CD14-positive monocyte (primary cell): ENCODE results near the gene CCDC174. TPM values are rescaled to one million over a fixed set of nuclear protein-coding genes. Genes with fewer than 3 reads are reported as not detected.

Experiments
- DNase-seq, 3 donors: peaks; one replicate each; pipeline ENCODE4 v3.0.0-alpha.2; 2011 to 2022
- H2AFZ ChIP-seq: 2 replicates; pipeline ENCODE4 v1.6.0; 2012; ENCODE audit warnings: mild to moderate bottlenecking, low read depth, low read length, inconsistent platforms; ENCODE audit not compliant: insufficient read depth, poor library complexity, severe bottlenecking
- H3K27ac ChIP-seq, 2 donors: 1 replicate in 1 of 2; 2 replicates in 1 of 2; pipeline ENCODE4 v1.5.1; 2012 to 2013; ENCODE audit warnings: low read length in 2 of 2, control low read depth in 1 of 2, inconsistent platforms in 1 of 2, low read depth in 1 of 2, mild to moderate bottlenecking in 1 of 2
- H3K27me3 ChIP-seq, 2 donors: one replicate each; pipeline versions ENCODE4 v1.6.0 to v1.6.1; 2011 to 2013; ENCODE audit warnings: low read length in 2 of 2; ENCODE audit not compliant: control insufficient read depth in 2 of 2, insufficient read depth in 2 of 2
- H3K36me3 ChIP-seq, 2 donors: replicated peaks in 1 of 2; 1 replicate in 1 of 2; 2 replicates in 1 of 2; pipeline versions ENCODE4 v1.5.1 to v1.6.1; 2012 to 2013; ENCODE audit warnings: low read length in 2 of 2, control low read depth in 1 of 2, inconsistent platforms in 1 of 2, mild to moderate bottlenecking in 1 of 2; ENCODE audit not compliant: insufficient read depth in 2 of 2, control insufficient read depth in 1 of 2
- H3K4me1 ChIP-seq, 2 donors: 1 replicate in 1 of 2; 2 replicates in 1 of 2; pipeline versions ENCODE4 v1.5.1 to v1.6.1; 2012 to 2013; ENCODE audit warnings: low read length in 2 of 2, control low read depth in 1 of 2, inconsistent platforms in 1 of 2, mild to moderate bottlenecking in 1 of 2, moderate library complexity in 1 of 2; ENCODE audit not compliant: insufficient read depth in 2 of 2, control insufficient read depth in 1 of 2
- H3K4me2 ChIP-seq: replicated peaks from 2 replicates; pipeline ENCODE3; 2012; ENCODE audit warnings: low read length, moderate library complexity, mild to moderate bottlenecking; ENCODE audit not compliant: poor library complexity, severe bottlenecking; ENCODE audit errors: extremely low read depth
- H3K4me3 ChIP-seq, 3 experiments: fragments of 200-600 bp in 1 of 3; sonication (generic) in 1 of 3; replicated peaks in 1 of 3; 1 replicate in 2 of 3; 2 replicates in 1 of 3; pipeline ENCODE4 v1.5.1; 2011 to 2013; ENCODE audit warnings: low read length in 3 of 3, mild to moderate bottlenecking in 3 of 3, control low read depth in 2 of 3, low read depth in 2 of 3, inconsistent platforms in 1 of 3, moderate library complexity in 1 of 3
- H3K79me2 ChIP-seq: 2 replicates; pipeline ENCODE4 v1.6.0; 2012; ENCODE audit warnings: mild to moderate bottlenecking, control low read depth, inconsistent platforms, low read length, moderate library complexity; ENCODE audit not compliant: insufficient read depth
- H3K9ac ChIP-seq: 2 replicates; pipeline ENCODE4 v1.6.0; 2017; ENCODE audit warnings: low read length, mild to moderate bottlenecking; ENCODE audit not compliant: insufficient read depth, poor library complexity, severe bottlenecking
- H3K9me3 ChIP-seq, 2 donors: replicated peaks in 1 of 2; 1 replicate in 1 of 2; 2 replicates in 1 of 2; pipeline versions ENCODE4 v1.5.1 to v1.6.1; 2012 to 2013; ENCODE audit warnings: low read length in 2 of 2, control low read depth in 1 of 2; ENCODE audit not compliant: control insufficient read depth in 1 of 2, insufficient read depth in 1 of 2
- H4K20me1 ChIP-seq: 2 replicates; pipeline ENCODE4 v1.6.0; 2012; ENCODE audit warnings: mild to moderate bottlenecking, low read length, control low read depth, moderate library complexity; ENCODE audit not compliant: insufficient read depth
- H3K27ac Mint-ChIP-seq, 7 donors: one replicate each; pipeline ENCODE4 v1.8.0; 2020; ENCODE audit warnings: mild to moderate bottlenecking in 7 of 7, mixed read lengths in 7 of 7, moderate library complexity in 6 of 7, inconsistent platforms in 2 of 7
- H3K27me3 Mint-ChIP-seq, 3 donors: one replicate each; pipeline ENCODE4 v1.8.0; 2021 to 2022; ENCODE audit warnings: low read depth in 3 of 3, mild to moderate bottlenecking in 3 of 3, mixed read lengths in 3 of 3, moderate library complexity in 3 of 3, inconsistent platforms in 1 of 3
- H3K36me3 Mint-ChIP-seq, 2 donors: one replicate each; pipeline ENCODE4 v1.8.0; 2020; ENCODE audit warnings: mixed read lengths in 2 of 2, inconsistent platforms in 1 of 2, mild to moderate bottlenecking in 1 of 2
- H3K4me1 Mint-ChIP-seq: one replicate; pipeline ENCODE4 v1.8.0; 2020; ENCODE audit warnings: mild to moderate bottlenecking, mixed read lengths
- H3K4me3 Mint-ChIP-seq, 2 donors: one replicate each; pipeline ENCODE4 v1.8.0; 2020; ENCODE audit warnings: mild to moderate bottlenecking in 2 of 2, mixed read lengths in 2 of 2, moderate library complexity in 1 of 2
- H3K9me3 Mint-ChIP-seq, 7 donors: one replicate each; pipeline ENCODE4 v1.8.0; 2020 to 2022; ENCODE audit warnings: mixed read lengths in 7 of 7, mild to moderate bottlenecking in 6 of 7, moderate library complexity in 6 of 7, inconsistent platforms in 2 of 7
- WGBS: methylation state at CpG from one replicate; pipeline ENCODE4 v1.1.5; 2013; ENCODE audit warnings: missing lambda C conversion rate; ENCODE audit not compliant: insufficient coverage; 5-methylcytosine and 5-hydroxymethylcytosine counted together
- intact Hi-C, 2 donors: fragments of 100-400 bp; cut with micrococcal nuclease; formaldehyde crosslinking; loops; one replicate each; pipeline versions ENCODE4 v1.15.0 to v1.15.1; 2023
- polyA plus RNA-seq, 3 donors: library from polyadenylated mRNA; depleted of rRNA in 1 of 3; unstranded in 2 of 3; stranded (reverse) in 1 of 3; fragments of 300-500 nt in 2 of 3; fragments of >200 nt in 1 of 3; fragmentation: Illumina TruSeq in 2 of 3; gene quantifications; 1 replicate in 2 of 3; 2 replicates in 1 of 3; pipeline ENCODE4 v1.2.3, GENCODE V29; 2012 to 2021
- TF ChIP-seq, protein P1 (sequence below): fragments of 200-600 bp; IDR thresholded peaks from one replicate; pipeline ENCODE4 v1.8.0; 2022; ENCODE audit warnings: antibody characterized with exemption, mild to moderate bottlenecking

CCDC174 gene
- polyA plus RNA-seq, 3 donors: 6.2 to 7.9 (median 7.4) TPM

DNA sequence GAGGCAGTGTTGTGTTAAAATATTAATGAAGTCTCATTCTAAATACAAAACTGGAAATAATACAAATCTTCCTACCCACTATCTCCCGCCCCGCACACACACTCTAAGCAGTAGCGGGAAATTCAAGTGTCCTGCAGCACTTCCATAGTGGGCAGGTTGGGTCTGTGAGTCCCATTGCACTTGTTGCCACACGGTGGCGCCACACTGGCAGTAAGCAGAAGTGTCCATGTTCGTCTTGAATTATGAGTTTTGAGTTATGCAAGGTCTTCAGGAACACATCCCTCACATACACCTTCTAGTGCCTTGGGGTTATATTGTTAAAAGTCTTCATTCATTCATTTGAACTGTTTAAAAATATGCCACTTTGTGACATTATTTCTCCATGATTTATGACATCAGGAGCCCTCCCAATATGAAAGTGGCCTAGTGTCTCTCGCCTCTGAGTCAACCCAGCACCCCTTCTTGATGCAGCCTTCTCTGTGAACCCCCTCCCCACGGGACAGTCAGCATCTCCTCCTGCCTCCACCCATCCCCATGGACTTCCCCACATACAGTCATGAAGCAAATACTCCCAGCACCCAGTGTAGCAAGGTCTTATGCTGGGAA is 17.6 kb upstream of the CCDC174 start:
- WGBS: 22% methylated on average over 1 of the region's 8 CpGs
- Histone ChIP-seq H3K9me3 (no peaks in the 10 kb centered on the region), H3K79me2 (no peaks in the 10 kb centered on the region), H3K27ac (no peak overlapping the region), H3K4me3 (no peak overlapping the region), H3K4me2 (no peak overlapping the region), H4K20me1 (no peaks in the 10 kb centered on the region), H3K4me1 (no peaks in the 10 kb centered on the region), H3K27me3 (peaks cover 0 to 2% of the 10 kb centered on the region in 2 donors), H3K36me3 (no peaks in the 10 kb centered on the region), H2AFZ (no peak overlapping the region), H3K9ac (no peak overlapping the region)
- Mint-ChIP-seq H3K27ac (no peak overlapping the region), H3K4me3 (no peak overlapping the region), H3K4me1 (peaks cover 3% of the 10 kb centered on the region), H3K36me3 (no peaks in the 10 kb centered on the region), H3K9me3 (peaks cover 0 to 2% (median 0%) of the 10 kb centered on the region in 7 donors), H3K27me3 (peaks cover 0 to 14% (median 3%) of the 10 kb centered on the region in 3 donors)
- TF ChIP-seq, protein P1, sequence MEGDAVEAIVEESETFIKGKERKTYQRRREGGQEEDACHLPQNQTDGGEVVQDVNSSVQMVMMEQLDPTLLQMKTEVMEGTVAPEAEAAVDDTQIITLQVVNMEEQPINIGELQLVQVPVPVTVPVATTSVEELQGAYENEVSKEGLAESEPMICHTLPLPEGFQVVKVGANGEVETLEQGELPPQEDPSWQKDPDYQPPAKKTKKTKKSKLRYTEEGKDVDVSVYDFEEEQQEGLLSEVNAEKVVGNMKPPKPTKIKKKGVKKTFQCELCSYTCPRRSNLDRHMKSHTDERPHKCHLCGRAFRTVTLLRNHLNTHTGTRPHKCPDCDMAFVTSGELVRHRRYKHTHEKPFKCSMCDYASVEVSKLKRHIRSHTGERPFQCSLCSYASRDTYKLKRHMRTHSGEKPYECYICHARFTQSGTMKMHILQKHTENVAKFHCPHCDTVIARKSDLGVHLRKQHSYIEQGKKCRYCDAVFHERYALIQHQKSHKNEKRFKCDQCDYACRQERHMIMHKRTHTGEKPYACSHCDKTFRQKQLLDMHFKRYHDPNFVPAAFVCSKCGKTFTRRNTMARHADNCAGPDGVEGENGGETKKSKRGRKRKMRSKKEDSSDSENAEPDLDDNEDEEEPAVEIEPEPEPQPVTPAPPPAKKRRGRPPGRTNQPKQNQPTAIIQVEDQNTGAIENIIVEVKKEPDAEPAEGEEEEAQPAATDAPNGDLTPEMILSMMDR: peak; percentile 84
- peak; percentile 60 to 75 (median 63) for DNase-seq
- intact Hi-C loops: loop anchor here (2.0 kb wide), 2 partner anchors 147 to 287 kb away; no protein-coding TSS in a partner anchor

DNA sequence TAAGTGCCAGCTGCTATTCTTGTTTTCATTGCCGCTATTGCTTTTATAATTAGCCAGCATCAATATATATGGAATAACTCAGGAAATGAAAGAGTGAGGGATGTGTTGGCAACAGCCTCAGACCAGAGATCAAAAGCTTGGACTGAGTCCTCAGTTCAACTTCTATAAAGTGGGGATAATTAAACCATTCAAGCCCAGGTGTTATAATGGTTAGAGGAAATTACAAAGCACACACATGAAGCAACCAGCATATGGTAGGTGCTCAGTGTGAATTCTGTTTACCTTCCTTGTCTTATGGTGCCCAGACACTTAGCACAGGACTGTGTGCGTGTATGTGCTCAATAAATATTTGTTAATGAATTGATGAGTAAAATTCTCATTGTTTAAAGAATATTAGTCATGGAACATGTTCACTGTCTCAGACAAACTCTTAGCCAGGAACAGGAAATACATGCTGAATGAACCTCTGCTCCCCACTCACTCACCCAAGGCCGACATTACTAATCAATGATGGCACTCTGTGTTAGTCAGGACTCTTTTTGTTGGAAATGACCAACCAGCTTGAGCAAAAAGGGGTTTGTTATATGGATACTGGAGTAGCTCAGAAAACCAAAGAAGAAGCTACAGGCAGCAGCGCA is 16.7 kb upstream of the CCDC174 start:
- no peaks in the 10 kb centered on the region for H4K20me1 ChIP-seq
- Mint-ChIP-seq H3K27me3 (peaks cover 0 to 12% (median 2%) of the 10 kb centered on the region in 3 donors), H3K9me3 (no peaks in the 10 kb centered on the region), H3K36me3 (no peaks in the 10 kb centered on the region), H3K4me3 (no peak overlapping the region), H3K27ac (no peak overlapping the region), H3K4me1 (peaks cover 3% of the 10 kb centered on the region)
- no peaks in the 10 kb centered on the region for H3K9me3 ChIP-seq
- TF ChIP-seq, protein P1: no peak
- H3K9ac ChIP-seq: no peak overlapping the region
- no peak overlapping the region for H2AFZ ChIP-seq
- no peaks in the 10 kb centered on the region for H3K36me3 ChIP-seq
- DNase-seq: no peak
- H3K27me3 ChIP-seq: peaks cover 0 to 2% of the 10 kb centered on the region in 2 donors
- no peak overlapping the region for H3K27ac ChIP-seq
- no peaks in the 10 kb centered on the region for H3K4me1 ChIP-seq
- H3K4me2 ChIP-seq: no peak overlapping the region
- WGBS: no CpG with 5 or more reads among the region's 4 CpGs
- H3K79me2 ChIP-seq: no peaks in the 10 kb centered on the region
- intact Hi-C loops: loop anchor here in 1 of 2 donors (2.0 kb wide), 2 partner anchors 146 to 286 kb away; no protein-coding TSS in a partner anchor
- no peak overlapping the region for H3K4me3 ChIP-seq
